Skin epidermis (tissue), 12 donors: ENCODE data around the gene SFTPD.
"Not testable (repeated sequence)": the region's sequence is repeated elsewhere in the genome, so short reads cannot be mapped to it uniquely, and the experiment has no call there.

Source experiments
- H3K27ac ChIP-seq, 21 experiments: fragments of 200-600 bp; sonication (generic) in 11 of 21; one replicate each; pipeline ENCODE4 v1.5.0; 2020; ENCODE audit warnings: mild to moderate bottlenecking in 3 of 21, inconsistent platforms in 2 of 21, moderate library complexity in 2 of 21
- H3K4me3 ChIP-seq, 7 experiments: fragments of 200-600 bp; sonication (generic) in 2 of 7; one replicate each; pipeline ENCODE4 v1.5.0; 2020; ENCODE audit warnings: inconsistent platforms in 2 of 7, mild to moderate bottlenecking in 2 of 7, moderate library complexity in 1 of 7

Gene SFTPD

GRCh38 chr10:79948976-79949722 is at the start of gene SFTPD:
TSS of gene SFTPD (minus strand) at chr10:79949105. CDS start at chr10:79946659, 2,446 bp downstream.
- Histone ChIP-seq H3K4me3 (no peak within 1 kb of the TSS), H3K27ac (no peak within 1 kb of the TSS)

DNA sequence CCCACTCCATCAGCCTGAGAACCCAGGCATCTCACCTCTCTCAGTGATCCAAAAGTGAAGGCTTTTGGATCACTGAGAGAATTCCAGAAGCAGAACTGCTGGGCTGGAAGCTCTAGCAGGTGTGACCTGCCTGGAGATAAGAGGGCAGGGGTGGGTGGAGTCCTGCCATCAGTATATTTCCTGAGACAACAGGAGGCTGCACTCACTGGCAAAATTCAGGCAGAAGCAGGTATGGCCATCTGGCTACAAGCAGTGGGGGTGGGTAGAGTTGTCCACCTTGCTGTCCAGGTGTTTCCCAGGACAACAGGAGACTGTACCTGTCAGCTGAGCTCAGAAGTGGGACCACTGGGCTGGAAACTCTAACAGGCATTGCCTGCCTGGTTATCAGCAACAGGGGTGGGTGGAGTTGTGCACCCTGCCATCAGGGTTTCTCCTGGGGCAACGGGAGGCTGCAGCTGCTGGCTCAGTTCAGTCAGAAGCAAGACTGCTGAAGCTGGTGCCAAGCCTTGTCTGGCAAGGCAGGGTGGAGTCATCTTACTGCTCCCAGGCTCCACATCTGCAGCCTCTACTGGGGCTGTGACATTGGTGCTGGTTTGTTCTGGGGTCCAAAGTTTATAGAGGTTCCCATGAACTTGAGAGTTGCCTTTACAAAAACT is 47.2 kb upstream of the SFTPD start:
- Histone ChIP-seq H3K4me3 (no peak overlapping the region), H3K27ac (no peak overlapping the region)

DNA sequence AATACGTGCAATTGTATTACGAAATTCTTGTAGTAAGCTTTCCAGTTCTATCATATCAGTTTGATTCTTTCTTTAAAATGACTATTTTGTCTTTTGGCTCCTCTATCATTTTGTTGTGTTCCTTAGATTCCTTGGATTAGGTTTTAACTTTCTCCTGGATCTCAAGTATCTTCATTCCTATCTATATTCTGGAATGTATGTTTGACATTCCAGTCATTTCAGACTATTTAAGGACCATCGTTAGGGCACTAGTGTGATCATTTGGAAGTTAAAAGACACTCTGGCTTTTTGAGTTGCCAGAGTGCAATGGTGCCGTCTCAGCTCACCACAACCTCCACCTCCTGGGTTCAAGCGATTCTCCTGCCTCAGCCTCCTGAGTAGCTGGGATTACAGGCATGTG is 45.7 kb upstream of the SFTPD start:
- Histone ChIP-seq H3K4me3 (no peak overlapping the region), H3K27ac (no peak overlapping the region)

GRCh38 chr10:79988199-79988598 is 39.3 kb upstream of the SFTPD start:
- H3K4me3 ChIP-seq, H3K27ac ChIP-seq: not testable (repeated sequence)

DNA sequence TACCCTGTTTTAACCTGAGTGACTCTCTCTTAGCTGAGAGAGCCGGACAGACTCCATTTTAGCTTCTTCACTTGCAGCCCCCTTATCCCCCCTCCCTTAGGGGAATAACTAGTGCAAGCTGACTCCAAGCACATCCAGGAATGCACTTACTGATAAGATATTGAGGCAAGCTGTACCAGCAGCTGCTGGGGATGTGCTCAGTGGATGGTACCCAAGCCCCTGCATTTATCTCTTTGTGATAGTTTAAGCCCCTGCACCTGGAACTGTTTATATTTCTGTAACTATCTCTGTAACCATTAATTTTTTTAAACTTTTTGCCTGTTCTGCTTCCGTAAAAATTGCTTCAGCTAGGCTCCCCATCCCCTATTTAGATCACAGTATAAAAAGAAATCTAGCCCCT is 37.8 kb upstream of the SFTPD start:
- not testable (repeated sequence) for H3K27ac ChIP-seq

DNA sequence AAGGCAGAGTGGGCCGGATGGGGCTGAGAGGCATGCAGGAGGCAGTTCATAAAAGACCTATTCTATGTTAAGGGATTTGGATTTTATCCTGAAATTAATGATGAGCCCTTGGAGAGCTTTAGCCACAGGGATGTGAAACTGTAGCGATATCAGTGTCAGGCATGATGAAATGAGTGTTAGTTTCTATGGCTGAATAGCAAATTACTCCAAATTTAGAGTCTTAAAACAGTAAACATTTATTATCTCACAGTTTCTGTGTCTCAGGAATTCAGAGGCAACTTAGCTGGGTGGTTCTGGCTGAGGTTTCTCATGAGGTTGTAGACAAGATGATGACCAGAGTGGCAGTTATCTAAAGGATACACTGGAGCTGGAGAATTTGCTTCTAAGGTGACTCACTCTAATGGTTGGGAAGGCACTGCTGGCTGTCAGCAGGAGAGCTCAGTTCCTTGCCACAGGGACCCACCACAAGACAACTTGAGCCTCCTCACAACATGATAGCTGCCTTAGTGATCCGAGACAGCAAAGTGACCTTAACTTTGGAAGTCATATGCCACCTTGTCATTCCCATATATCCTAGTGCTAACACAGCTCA is 36.7 kb upstream of the SFTPD start:
- no peak overlapping the region for H3K27ac ChIP-seq
- H3K4me3 ChIP-seq = no peak overlapping the region

More for the DNA sequence above, 37.8 kb upstream of the SFTPD start:
- not testable (repeated sequence) for H3K4me3 ChIP-seq

DNA sequence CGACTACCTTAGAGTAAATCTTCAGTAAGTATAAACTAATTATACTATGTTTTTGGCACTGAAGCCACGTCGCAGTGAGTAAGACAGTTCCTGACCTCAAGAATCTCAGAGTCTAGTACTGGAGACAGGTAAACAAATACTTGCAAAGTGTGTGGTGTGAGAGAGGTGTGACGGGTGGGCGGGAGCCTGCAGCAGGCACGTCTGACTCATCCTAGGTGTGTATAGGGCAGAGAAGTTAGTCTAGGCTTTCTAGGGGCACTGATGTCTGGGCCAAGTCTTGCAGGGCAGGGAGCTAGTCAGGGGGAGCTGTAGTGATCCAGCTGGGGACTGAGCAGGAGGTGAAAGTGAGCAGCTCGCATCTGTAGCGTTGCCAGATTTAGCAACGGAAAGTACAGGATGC is 35.9 kb upstream of the SFTPD start:
- Histone ChIP-seq H3K27ac (no peak overlapping the region), H3K4me3 (no peak overlapping the region)

DNA sequence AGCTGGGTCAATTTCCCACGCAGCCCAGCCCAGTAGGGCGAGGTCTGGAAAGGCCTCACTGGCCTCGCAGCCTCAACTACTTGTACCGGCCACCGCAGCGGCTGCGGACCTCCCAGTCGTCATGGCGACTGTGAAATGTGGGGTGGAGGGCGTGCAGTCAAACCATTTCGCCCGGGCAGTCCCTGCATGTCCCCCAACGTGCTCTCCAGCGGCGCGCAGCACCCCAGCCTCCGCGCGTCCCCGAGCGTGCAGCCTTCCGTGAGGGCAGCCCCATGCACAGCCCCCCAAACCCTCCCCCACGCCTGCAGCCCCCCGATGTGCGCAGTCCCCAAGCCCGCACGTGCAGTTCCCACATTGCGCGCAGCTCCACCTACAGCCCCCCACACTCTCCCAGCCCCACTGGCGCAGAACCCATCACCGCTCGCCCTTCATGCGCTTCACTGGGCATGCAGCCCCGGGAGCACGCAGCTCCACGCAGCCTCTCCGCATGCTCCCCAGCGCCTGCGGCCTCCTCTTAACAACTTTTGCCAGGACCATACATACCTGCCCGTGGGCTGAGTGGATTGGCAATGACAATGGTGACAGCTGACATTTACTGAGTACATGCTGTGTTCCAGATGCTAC is 34.5 kb upstream of the SFTPD start:
- Histone ChIP-seq H3K27ac (no peak overlapping the region), H3K4me3 (no peak overlapping the region)

DNA sequence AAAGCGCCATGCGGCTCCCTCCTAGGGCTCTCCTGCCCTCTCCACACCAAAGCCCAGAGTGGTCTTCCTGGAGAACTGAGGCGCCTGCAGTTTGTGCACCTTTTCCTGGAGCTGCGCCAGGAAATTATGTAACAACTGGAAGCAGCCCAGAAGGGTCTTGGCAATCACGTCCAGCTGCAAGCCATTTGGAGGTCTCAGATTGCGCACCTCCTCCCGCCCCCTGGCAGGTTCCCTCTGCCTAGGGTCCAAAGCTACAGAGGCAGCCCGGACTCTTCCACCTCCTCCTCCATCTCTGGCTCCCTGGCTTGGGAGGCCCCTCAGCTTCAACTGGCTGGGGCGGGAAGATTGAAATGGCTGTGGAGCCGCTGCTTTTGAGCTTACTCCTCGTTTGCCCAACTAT is 34.0 kb upstream of the SFTPD start:
- Histone ChIP-seq H3K27ac (peak overlapping the region in 3 of 21 experiments; percentile 94 to 96 (median 94)), H3K4me3 (peak overlapping the region in 1 of 7 experiments; percentile 69)

GRCh38 chr10:79982362-79982800 is 33.5 kb upstream of the SFTPD start:
- H3K4me3 ChIP-seq = peak overlapping the region; percentile 33 to 69 (median 51)
- H3K27ac ChIP-seq = peak overlapping the region in 19 of 21 experiments; percentile 46 to 96 (median 87)

- H3K4me3 ChIP-seq = peak overlapping the region; percentile 33 to 69 (median 51)
- H3K27ac ChIP-seq = peak overlapping the region in 20 of 21 experiments; percentile 46 to 96 (median 86)
These were observed 32.8 kb upstream of the SFTPD start for GRCh38 chr10:79981450-79982361.

DNA sequence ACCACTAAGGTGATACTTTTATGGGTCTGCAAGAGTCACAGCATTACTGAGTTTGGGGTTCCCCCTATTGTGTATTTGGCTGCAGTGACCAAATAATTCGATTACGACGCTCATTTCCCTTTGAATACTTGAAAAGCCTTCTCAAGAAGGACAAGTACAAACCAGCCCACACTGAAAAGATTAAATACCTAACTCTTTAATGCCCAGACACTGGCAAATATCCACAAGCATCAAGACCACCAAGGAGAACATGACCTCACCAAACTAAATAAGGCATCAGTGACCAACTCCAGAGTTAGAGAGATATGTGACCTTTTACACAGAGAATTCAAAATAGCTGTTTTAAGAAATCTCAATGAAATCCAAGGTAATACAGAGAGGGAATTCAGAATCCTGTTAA is 31.8 kb upstream of the SFTPD start:
- no peak overlapping the region for H3K27ac ChIP-seq

GRCh38 chr10:79979976-79980687 is 31.2 kb upstream of the SFTPD start:
- no peak overlapping the region for H3K27ac ChIP-seq
- no peak overlapping the region for H3K4me3 ChIP-seq

More for the DNA sequence above, 31.8 kb upstream of the SFTPD start:
- H3K4me3 ChIP-seq = no peak overlapping the region

DNA sequence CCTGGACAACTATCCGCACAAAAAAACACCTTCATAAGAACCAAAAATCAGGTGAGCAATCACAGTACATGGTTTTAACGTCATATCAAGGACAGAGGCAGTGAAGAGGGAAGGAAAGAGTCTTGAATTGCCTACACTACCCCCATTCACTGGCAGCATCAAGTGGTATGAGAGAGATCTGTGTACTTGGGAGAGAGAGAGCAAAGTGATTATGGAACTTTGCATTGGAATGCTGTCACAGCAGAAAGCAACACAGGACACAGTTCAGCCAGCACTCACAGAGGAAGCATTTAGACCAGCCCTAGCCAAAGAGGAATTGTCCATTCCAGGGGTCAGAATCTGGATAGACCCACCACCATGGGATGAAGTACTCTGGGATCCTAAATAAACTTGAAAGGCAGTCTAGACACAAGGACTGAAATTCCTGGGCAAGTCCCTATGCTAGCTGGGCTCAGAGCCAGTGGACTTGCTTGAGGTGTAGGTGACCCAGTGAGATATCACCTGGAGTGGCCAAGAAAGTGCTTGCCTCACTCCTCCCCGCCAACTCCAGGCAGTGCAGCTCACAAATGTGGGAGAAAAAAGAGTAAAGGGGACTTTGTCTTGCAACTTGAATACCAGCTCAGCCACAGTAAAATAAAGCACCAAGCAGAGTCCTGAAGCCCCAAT is 30.5 kb upstream of the SFTPD start:
- H3K27ac ChIP-seq = no peak overlapping the region
- no peak overlapping the region for H3K4me3 ChIP-seq

DNA sequence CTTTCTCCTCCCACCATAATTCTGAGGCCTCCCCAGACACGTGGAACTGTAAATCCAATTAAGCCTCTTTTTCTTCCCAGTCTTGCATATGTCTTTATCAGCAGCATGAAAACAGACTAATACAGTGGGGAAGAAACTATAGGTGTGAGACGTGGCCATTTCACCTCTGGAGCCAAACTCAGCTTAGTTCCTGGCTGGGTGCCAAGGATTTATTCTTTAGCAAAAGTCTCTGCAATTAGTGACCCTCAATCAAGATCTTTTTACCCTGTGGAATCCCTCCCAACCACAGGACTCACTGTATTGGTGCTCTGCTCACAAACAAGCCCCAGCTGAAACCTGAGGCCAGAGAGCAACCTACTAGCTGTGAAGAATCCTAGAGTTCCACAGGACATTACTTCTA is 28.1 kb upstream of the SFTPD start:
- no peak overlapping the region for H3K27ac ChIP-seq
- H3K4me3 ChIP-seq = no peak overlapping the region

- Histone ChIP-seq H3K27ac (no peak overlapping the region), H3K4me3 (no peak overlapping the region)
These were observed 21.2 kb upstream of the SFTPD start for GRCh38 chr10:79970062-79970461.

DNA sequence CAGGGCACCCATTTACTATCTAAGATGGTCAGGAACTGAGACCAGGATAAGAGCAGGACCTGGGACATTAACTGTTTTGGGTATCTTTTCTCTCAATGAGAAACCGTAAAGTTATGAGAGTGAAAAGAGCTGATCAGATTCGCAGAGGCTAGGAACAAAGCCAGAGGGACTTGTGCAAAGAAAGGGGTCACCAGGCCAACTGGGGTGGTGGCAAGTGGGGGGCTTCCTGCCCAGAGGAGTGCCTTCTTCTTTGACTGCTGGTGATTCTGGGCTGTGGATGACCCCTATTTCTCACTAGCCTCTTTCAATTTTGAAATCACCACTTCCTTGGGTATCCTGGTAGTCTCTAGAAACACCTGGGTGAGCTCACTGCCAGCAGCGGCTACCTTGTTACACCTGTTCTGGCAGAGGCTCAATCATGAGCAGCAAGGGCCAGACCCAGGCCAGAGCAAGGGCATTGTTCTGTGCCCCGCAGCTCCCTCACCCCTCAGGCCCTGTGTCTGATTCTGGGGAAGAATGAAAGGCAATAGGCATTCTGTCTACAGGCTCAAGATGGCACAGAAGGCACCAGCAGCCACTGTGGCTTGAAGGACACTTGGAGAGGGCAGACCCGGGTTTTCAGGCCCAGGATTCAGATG is 999 bp downstream of the SFTPD start:
- Histone ChIP-seq H3K27ac (no peak overlapping the region), H3K4me3 (no peak overlapping the region)

- H3K27ac ChIP-seq = no peak overlapping the region
- H3K4me3 ChIP-seq = no peak overlapping the region
These were observed 1.9 kb downstream of the SFTPD start for GRCh38 chr10:79947083-79947415.
